HT1080 (cell line): ENCODE measurements around the gene CINP. TPM values are rescaled to one million over a fixed set of nuclear protein-coding genes. Genes with fewer than 3 reads are reported as not detected.

ENCODE experiments used
- DNase-seq: peaks from one replicate; pipeline ENCODE4 v3.0.0-alpha.2; 2015; ENCODE audit warnings: low read depth
- polyA plus RNA-seq, 2 experiments: library from polyadenylated mRNA; depleted of rRNA; stranded (reverse); fragments of >200 nt; gene quantifications; 2 replicates each; pipeline ENCODE4 v1.2.3, GENCODE V29; 2015
- total RNA-seq: library from RNA; depleted of rRNA; stranded (reverse); fragments of >200 nt; shearing (Covaris generic); gene quantifications from 2 replicates; pipeline ENCODE4 v1.2.3, GENCODE V29; 2014; rRNA removed

The CINP gene
- total RNA-seq, result 94.3 and 105 TPM in 2 replicates
- 96.2 and 102 TPM in 2 replicates for polyA plus RNA-seq (2015; cell fraction: cytosol; rRNA removed)
- 47.7 and 48.8 TPM in 2 replicates for polyA plus RNA-seq (2015; cell fraction: nucleus; rRNA removed)

DNA sequence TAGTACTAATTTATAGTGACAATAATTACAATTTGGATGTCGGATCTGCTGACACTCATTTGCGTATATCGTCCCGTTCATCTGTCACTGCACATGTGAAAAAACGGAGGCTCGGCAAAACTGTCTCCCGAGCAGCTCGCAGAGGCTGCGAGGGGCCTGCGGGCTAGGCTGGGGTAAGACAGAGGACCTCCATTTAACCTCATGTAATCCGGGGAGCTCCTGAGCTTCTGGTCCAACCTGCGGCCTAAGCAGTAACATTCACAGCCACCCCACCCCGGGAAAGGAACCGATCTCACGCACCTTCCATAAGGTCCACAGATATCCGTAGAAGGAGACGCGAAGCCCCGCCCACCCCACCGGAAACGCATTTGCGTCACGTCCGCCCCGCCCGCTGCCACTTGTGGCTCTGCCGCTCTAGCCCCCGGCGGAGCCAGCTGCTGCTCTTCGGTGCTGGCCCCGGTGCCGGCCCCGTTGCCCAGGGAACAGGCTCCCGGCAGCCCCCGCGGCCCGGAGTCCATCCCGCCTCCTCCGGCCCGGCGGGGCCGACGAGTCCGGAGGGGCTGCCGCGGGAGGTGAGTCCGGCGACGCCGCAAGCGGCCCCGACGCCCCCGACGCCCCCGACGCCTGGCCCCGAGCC lies at the start of gene CINP, which contains the start of gene TECPR2:
Gene CINP, minus strand, starts transcription at position 346 of the 637 bp plus-strand sequence. Its CDS starts 39 bp downstream, at position 307.
Gene TECPR2, plus strand, starts transcription at position 397 of the 637 bp plus-strand sequence. CDS start 13,781 bp downstream, outside the sequence.
- DNase-seq, result peak; percentile 87

- peak; percentile 16 for DNase-seq
Observed at GRCh38 chr14:102408724-102409123, 46.0 kb upstream of the CINP start.

- no peak for DNase-seq
Observed at GRCh38 chr14:102407258-102407657, 44.6 kb upstream of the CINP start.

GRCh38 chr14:102403028-102403427 lies 40.3 kb upstream of the CINP start:
- no peak for DNase-seq

DNA sequence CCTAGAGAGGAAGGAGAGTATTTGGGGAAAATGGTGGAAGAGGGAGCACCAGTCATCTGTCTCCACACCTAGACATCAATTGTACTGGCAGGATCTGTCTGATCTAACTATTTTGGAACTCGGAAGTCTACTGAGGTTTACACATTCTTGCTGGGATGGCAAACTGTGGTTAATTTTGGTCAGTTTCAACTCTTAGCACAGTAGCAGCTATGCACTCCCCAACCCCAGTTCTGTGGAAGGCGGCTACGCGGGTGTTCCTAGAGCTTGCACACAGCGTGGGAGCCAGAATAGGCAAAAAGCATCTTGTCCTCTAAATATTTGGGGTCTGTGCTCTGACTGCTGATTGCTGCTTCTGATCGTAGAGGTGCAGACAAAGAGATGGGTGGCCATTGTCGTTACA lies 33.8 kb upstream of the CINP start:
- DNase-seq, result no peak

DNA sequence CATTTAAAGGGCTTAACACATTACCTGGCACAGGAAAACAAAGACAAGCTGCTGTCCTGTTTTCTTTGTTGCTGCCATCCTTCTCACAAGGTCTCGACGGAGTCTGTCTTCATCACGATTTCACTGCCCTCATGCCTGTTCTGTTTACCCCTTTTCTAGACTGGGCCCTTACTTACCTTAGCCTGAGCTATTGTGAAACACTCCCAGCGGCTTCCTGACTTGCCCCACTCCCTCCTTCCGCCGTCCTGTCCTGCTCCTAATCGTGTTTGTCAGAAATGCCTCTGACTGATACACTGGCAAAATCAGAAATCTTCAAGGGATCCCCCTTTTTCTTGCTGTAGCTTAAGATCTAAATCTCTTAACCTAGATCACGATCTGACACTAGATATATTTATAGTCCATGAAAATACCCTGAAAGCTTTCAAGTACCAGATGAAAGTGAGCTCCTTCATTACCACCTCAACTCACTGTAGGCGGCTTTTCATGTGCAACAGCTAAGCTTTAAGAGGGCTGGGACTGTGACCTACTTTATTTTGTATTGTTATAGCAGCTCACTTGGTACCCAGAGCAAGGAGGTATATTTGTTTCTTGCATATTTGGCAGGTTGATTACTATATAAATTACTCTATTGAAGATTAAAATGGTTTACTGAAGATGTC lies 32.2 kb upstream of the CINP start:
- DNase-seq, result no peak

GRCh38 chr14:102392506-102392905 lies 29.8 kb upstream of the CINP start:
- no peak for DNase-seq

- peak; percentile 10 for DNase-seq
Observed at GRCh38 chr14:102390064-102390855, 27.6 kb upstream of the CINP start.

DNA sequence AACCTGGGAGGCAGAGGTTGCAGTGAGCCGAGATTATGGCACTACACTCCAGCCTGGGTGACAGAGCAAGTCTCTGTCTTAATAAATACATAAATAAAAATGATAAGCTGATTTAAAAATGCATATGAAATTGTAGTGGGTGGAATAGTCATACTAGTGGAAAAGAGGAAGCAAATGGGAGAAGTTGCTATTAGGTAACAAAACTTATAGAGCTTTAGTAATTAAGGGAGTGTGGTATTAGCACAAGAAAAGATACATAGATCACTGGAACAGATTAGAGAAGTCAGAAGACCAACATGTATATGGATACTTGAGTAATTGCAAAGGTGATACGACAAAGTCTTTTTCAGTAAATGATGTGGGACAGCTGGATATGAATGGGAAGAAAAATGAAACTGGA lies 26.6 kb upstream of the CINP start:
- no peak for DNase-seq

- DNase-seq, result no peak
Observed at GRCh38 chr14:102387086-102387485, 24.4 kb upstream of the CINP start.

DNA sequence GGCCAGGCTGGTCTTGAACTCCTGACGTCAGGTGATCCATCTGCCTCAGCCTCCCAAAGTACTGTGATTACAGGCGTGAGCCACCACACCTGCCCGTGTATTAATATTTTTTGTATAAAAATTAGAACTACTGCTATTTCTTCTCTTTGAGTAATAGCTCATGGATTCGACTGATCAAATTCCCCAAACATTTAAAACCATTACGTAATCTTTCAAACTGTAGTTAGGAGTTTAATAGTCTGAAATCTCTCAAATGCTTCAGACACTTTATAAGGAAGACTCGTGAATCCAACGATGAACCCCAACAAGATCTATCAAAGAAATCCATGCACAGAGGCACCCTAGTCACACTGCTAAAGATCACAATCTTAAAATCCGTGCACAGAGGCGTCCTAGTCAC lies 16.1 kb upstream of the CINP start:
- DNase-seq, result no peak

- no peak for DNase-seq
Observed at GRCh38 chr14:102377696-102378095, 15.0 kb upstream of the CINP start.

- DNase-seq, result no peak
Observed at GRCh38 chr14:102375119-102375518, 12.4 kb upstream of the CINP start.

DNA sequence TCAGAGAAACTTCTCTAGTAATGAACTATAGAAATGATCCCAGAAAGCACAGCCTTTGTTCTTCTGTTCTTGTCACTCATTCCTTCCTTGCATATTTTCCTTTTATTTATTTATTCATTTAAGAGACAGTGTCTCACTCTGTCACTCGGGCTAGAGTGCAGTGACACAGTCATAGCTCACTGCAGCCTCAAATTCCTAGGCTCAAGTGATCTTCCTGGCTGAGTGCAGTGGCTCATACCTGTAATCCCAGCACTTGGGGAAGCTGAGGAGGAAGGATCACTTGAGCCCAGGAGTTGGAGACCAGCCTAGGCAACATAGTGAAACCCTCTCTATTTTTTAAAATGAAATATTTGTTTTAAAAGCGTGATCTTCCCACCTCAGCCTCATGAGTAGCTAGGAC lies 11.6 kb upstream of the CINP start:
- DNase-seq, result no peak

- no peak for DNase-seq
Observed at GRCh38 chr14:102373110-102373509, 10.4 kb upstream of the CINP start.

- DNase-seq, result no peak
Observed at GRCh38 chr14:102371361-102371760, 8.7 kb upstream of the CINP start.

DNA sequence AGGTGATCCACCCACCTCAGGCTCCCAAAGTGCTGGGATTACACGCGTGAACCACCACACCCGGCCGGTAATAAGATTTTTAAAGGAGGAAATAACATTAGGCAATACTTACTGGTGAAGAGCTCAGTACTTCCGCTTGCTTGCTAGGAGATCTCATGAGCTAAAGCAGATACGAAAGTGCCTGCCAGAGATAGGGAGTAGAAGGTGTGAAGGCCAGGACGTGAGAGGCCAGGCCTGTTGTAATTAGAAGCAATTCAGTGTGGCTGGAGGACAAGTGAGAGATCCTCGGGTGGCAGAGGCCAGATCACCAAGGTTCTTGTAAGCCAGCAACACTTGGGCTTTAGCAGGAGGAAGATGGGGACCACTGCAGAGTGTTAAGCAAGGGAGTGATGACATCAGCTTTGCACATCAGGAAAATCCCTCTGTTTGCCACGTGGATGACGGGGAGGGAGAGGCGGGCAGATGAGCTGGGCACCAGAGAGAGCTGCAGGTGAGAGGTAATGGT lies 7.7 kb upstream of the CINP start:
- no peak for DNase-seq

- peak; percentile 30 for DNase-seq
Observed at GRCh38 chr14:102363182-102363943, 673 bp upstream of the CINP start.

- DNase-seq, result peak; percentile 42
Observed at GRCh38 chr14:102362084-102362483, 606 bp downstream of the CINP start.

- no peak for DNase-seq
Observed at GRCh38 chr14:102360388-102360787, 2.3 kb downstream of the CINP start.

DNA sequence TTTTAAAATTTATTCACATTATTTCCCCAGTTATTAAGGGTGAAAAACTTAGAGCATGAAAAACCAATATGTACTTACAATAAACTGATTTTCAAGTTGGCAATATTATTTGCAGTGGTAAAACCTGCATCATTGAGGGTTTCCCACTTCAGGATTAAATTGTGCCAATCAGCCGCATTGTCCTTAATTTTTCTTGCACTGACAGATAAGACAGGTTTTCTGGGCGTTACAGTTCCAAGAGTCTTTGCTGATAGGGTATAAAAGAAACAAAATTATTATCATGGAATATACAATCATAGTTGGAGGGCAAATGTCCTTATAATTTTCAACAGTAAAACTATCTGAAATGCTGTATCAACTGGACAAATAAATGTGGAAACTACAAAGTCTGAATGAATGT lies 3.3 kb downstream of the CINP start:
- no peak for DNase-seq
